IPS-20b (cell line): ENCODE data around the gene TBX5.

Source experiments
- H3K27ac ChIP-seq: one replicate; pipeline ENCODE4 v1.5.1; 2013; ENCODE audit warnings: low read length
- H3K27me3 ChIP-seq: 2 replicates; pipeline ENCODE4 v1.6.1; 2013; ENCODE audit warnings: mild to moderate bottlenecking, low read length, inconsistent platforms; ENCODE audit not compliant: insufficient read depth
- H3K36me3 ChIP-seq: 2 replicates; pipeline ENCODE4 v1.6.1; 2013; ENCODE audit warnings: low read depth, mild to moderate bottlenecking, inconsistent platforms, low read length, moderate library complexity; ENCODE audit not compliant: insufficient read depth
- H3K4me1 ChIP-seq: 2 replicates; pipeline ENCODE4 v1.6.1; 2013; ENCODE audit warnings: mild to moderate bottlenecking, control low read depth, inconsistent platforms, low read length, moderate library complexity; ENCODE audit not compliant: insufficient read depth
- H3K4me3 ChIP-seq: 2 replicates; pipeline ENCODE4 v1.5.1; 2013; ENCODE audit warnings: mild to moderate bottlenecking, low read length, inconsistent platforms
- H3K9ac ChIP-seq: 2 replicates; pipeline ENCODE4 v1.6.1; 2013; ENCODE audit warnings: low read depth, mild to moderate bottlenecking, inconsistent platforms, low read length, moderate library complexity
- H3K9me3 ChIP-seq: 2 replicates; pipeline ENCODE4 v1.6.1; 2013; ENCODE audit warnings: mild to moderate bottlenecking, low read depth, low read length, inconsistent platforms; ENCODE audit not compliant: insufficient read depth

TBX5 gene

DNA sequence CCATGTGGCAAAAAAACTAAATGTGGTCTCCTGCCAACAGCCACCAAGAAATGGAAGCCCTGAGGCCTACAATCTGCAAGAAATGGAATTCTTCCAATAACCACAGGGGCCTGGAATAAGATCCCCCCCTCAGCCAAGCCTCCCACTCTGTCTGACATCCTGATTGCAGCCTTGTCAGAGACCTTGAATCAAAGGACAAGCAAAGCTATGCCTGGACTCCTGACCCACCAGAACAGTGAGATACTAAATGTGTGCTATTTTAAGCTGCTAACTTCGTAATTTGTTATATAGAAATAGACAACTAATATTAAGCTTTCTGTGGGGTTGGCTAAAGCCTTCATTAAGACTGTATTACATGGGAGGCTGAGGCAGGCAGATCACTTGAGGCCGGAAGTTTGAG lies 77.7 kb downstream of the TBX5 start:
- Histone ChIP-seq H3K27ac (no peak overlapping the region), H3K9me3 (no peaks in the 10 kb centered on the region), H3K27me3 (no peaks in the 10 kb centered on the region), H3K4me3 (no peak overlapping the region), H3K9ac (no peak overlapping the region), H3K4me1 (no peaks in the 10 kb centered on the region), H3K36me3 (no peaks in the 10 kb centered on the region)

GRCh38 chr12:114327765-114328164 lies 78.2 kb downstream of the TBX5 start:
- Histone ChIP-seq H3K9ac (no peak overlapping the region), H3K27me3 (no peaks in the 10 kb centered on the region), H3K36me3 (no peaks in the 10 kb centered on the region), H3K4me1 (no peaks in the 10 kb centered on the region), H3K4me3 (no peak overlapping the region), H3K27ac (no peak overlapping the region), H3K9me3 (no peaks in the 10 kb centered on the region)

DNA sequence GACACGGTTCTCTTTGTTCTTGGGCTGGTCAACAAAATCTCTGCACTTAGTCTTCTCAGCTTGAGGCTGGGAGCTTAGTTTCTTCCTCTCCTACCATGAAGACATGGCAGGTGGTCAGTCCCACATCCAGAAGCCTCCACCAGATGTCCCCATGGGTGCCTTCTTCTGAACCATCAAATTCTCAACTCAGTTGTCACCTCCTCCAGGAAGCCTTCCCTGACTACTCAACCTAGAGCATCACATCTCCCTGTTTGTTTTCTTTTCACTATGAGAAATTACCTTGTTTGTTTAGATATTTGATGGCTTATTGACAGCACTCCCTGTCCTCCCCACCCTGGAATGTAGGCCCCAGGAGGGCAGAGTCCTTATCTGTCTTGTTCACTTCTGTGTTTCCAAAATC lies 84.4 kb downstream of the TBX5 start:
- H3K4me1 ChIP-seq = no peaks in the 10 kb centered on the region
- no peaks in the 10 kb centered on the region for H3K36me3 ChIP-seq
- no peaks in the 10 kb centered on the region for H3K27me3 ChIP-seq
- no peaks in the 10 kb centered on the region for H3K9me3 ChIP-seq
- H3K27ac ChIP-seq = no peak overlapping the region
- no peak overlapping the region for H3K4me3 ChIP-seq
- H3K9ac ChIP-seq = no peak overlapping the region

GRCh38 chr12:114320968-114321367 lies 85.0 kb downstream of the TBX5 start:
- no peaks in the 10 kb centered on the region for H3K9me3 ChIP-seq
- no peak overlapping the region for H3K4me3 ChIP-seq
- H3K4me1 ChIP-seq = no peaks in the 10 kb centered on the region
- H3K27ac ChIP-seq = no peak overlapping the region
- H3K9ac ChIP-seq = no peak overlapping the region
- no peaks in the 10 kb centered on the region for H3K36me3 ChIP-seq
- no peaks in the 10 kb centered on the region for H3K27me3 ChIP-seq

DNA sequence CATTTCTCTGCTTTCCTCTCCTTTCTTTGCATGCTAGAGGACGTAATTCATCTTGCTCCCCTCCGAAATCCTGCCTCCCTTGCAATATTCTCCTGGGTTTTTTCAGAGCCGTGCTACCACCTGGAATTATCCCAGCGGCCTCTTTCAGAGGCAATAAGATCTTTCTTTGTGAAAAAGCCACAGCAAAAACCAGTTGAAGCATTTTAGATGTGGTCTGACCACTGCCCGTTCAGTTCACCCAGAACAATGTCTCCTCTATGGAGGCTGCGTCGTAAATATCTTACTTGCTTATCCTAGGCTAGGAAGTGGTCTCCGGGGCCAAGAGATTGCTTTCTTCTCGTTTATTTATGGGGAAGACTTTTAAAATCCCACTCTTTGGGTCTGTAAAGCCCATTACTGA lies 85.8 kb downstream of the TBX5 start:
- Histone ChIP-seq H3K9ac (no peak overlapping the region), H3K36me3 (no peaks in the 10 kb centered on the region), H3K27ac (no peak overlapping the region), H3K4me3 (no peak overlapping the region), H3K27me3 (no peaks in the 10 kb centered on the region), H3K9me3 (no peaks in the 10 kb centered on the region), H3K4me1 (no peaks in the 10 kb centered on the region)

DNA sequence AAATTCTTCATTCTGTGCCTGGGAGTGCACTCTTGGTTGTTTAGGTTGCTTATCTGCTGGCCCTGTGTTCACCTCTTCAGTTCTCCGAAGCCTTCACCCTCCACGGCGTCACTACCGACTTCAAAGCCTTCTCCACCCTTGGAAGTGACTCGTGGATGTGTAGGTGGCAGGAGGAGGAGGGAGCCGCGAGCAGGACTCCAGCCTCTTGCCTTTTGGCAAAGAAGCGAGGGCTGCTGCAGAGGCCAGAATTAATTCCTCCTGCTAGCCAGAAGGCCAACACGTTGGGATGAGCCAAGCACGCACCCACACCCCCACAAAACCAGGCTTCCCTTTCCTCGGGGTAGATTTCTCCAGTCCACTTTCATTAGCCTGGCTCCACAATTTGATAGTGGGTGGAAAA lies 86.5 kb downstream of the TBX5 start:
- no peaks in the 10 kb centered on the region for H3K4me1 ChIP-seq
- H3K27me3 ChIP-seq = no peaks in the 10 kb centered on the region
- H3K36me3 ChIP-seq = no peaks in the 10 kb centered on the region
- H3K4me3 ChIP-seq = no peak overlapping the region
- no peaks in the 10 kb centered on the region for H3K9me3 ChIP-seq
- no peak overlapping the region for H3K9ac ChIP-seq
- H3K27ac ChIP-seq = no peak overlapping the region

- Histone ChIP-seq H3K4me1 (no peaks in the 10 kb centered on the region), H3K4me3 (no peak overlapping the region), H3K27ac (no peak overlapping the region), H3K9ac (no peak overlapping the region), H3K27me3 (no peaks in the 10 kb centered on the region), H3K9me3 (no peaks in the 10 kb centered on the region), H3K36me3 (no peaks in the 10 kb centered on the region)
These were observed 87.0 kb downstream of the TBX5 start for GRCh38 chr12:114318984-114319383.

DNA sequence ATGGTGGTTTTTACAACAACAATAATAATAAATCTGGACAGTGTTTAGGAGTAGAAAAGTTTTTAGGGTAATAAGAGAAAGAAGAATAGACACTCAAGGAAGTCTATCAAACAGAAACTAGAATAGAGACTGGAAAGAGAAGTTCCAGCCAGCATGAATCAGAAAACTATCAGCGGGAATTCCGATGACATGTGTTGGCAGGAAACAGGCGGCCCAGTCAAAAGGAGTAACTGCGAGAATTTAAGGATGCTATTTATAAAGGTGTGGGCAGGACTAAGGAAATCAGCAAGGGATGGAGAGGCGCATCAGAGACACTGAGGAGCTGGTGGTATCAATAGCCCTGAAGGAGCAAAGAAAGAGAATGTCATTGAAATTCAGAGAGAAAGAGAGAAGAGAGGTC lies 89.9 kb downstream of the TBX5 start:
- Histone ChIP-seq H3K27ac (no peak overlapping the region), H3K4me1 (no peaks in the 10 kb centered on the region), H3K9ac (no peak overlapping the region), H3K36me3 (no peaks in the 10 kb centered on the region), H3K4me3 (no peak overlapping the region), H3K9me3 (no peaks in the 10 kb centered on the region), H3K27me3 (no peaks in the 10 kb centered on the region)

- H3K27ac ChIP-seq = no peak overlapping the region
- no peaks in the 10 kb centered on the region for H3K36me3 ChIP-seq
- H3K9me3 ChIP-seq = no peaks in the 10 kb centered on the region
- H3K27me3 ChIP-seq = no peaks in the 10 kb centered on the region
- H3K4me1 ChIP-seq = no peaks in the 10 kb centered on the region
- H3K4me3 ChIP-seq = no peak overlapping the region
- no peak overlapping the region for H3K9ac ChIP-seq
These were observed 90.8 kb downstream of the TBX5 start for GRCh38 chr12:114314974-114315720.

DNA sequence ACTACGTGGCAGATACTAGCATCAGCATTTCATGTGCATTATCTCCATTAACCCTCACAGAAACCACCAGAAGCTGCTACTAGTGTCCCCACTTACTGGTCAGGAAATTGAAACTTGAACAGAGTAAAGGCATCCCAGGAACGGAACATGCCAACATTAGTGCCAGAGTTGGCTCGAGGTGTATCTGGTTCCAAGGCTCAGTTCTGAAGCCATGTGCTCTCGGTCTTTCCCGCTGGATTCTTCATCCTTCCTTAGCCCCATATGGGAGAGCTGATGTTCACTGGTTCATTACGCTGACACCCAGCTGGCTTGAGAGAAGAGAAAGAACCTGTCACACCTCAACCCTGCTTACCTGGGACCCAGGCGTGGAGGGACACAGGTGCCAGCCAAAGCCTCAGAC lies 91.5 kb downstream of the TBX5 start:
- no peaks in the 10 kb centered on the region for H3K27me3 ChIP-seq

GRCh38 chr12:114313910-114314309 lies 92.0 kb downstream of the TBX5 start:
- H3K36me3 ChIP-seq = no peaks in the 10 kb centered on the region
- H3K9me3 ChIP-seq = no peaks in the 10 kb centered on the region
- H3K4me3 ChIP-seq = no peak overlapping the region
- no peaks in the 10 kb centered on the region for H3K27me3 ChIP-seq
- H3K27ac ChIP-seq = no peak overlapping the region
- H3K4me1 ChIP-seq = no peaks in the 10 kb centered on the region
- H3K9ac ChIP-seq = no peak overlapping the region

More for the DNA sequence above, 91.5 kb downstream of the TBX5 start:
- Histone ChIP-seq H3K4me3 (no peak overlapping the region), H3K27ac (no peak overlapping the region), H3K36me3 (no peaks in the 10 kb centered on the region), H3K4me1 (no peaks in the 10 kb centered on the region), H3K9me3 (no peaks in the 10 kb centered on the region), H3K9ac (no peak overlapping the region)

GRCh38 chr12:114311974-114312373 lies 94.0 kb downstream of the TBX5 start:
- Histone ChIP-seq H3K36me3 (no peaks in the 10 kb centered on the region), H3K4me1 (no peaks in the 10 kb centered on the region), H3K27me3 (no peaks in the 10 kb centered on the region), H3K9ac (no peak overlapping the region), H3K27ac (no peak overlapping the region), H3K9me3 (no peaks in the 10 kb centered on the region), H3K4me3 (no peak overlapping the region)
